Measurements from ENCODE around the gene ALDH8A1.

DNA sequence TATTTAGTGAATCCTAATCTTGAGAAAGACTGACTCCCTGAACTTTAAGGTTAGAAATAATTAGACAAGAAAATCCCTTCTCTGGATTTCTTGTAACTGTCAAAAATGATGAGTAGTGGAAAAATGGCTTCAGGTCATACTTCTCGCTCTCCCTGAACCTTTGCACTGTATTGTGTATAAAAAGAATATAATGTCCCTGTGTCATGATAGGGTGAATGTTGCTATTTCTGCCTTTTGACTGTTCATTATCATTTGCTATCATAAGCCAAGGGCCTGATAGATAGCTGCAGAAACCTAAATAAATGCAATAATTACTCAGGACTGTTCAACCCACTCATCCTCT, 39.3 kb downstream of the ALDH8A1 start:
- TF ChIP-seq, protein P1, sequence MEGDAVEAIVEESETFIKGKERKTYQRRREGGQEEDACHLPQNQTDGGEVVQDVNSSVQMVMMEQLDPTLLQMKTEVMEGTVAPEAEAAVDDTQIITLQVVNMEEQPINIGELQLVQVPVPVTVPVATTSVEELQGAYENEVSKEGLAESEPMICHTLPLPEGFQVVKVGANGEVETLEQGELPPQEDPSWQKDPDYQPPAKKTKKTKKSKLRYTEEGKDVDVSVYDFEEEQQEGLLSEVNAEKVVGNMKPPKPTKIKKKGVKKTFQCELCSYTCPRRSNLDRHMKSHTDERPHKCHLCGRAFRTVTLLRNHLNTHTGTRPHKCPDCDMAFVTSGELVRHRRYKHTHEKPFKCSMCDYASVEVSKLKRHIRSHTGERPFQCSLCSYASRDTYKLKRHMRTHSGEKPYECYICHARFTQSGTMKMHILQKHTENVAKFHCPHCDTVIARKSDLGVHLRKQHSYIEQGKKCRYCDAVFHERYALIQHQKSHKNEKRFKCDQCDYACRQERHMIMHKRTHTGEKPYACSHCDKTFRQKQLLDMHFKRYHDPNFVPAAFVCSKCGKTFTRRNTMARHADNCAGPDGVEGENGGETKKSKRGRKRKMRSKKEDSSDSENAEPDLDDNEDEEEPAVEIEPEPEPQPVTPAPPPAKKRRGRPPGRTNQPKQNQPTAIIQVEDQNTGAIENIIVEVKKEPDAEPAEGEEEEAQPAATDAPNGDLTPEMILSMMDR (IDR thresholded peaks at IDR 0.05), result no peak
- TF ChIP-seq CHD2 (IDR thresholded peaks at IDR 0.05; ENCODE audit: low read length, partially characterized antibody), result no peak
- no peak for TF ChIP-seq BHLHE40 (IDR thresholded peaks at IDR 0.05; ENCODE audit: low read depth, low read length)
- no peak for TF ChIP-seq HES2 (IDR thresholded peaks at IDR 0.05)
- no peak for TF ChIP-seq POLR2A (IDR thresholded peaks at IDR 0.05; ENCODE audit: low read length)
- TF ChIP-seq RAD21 (conservative IDR thresholded peaks at IDR 0.05 in 1 of 2, IDR thresholded peaks at IDR 0.05 in 1 of 2), result no peak
- TF ChIP-seq TP53 (CRISPR knock-in tag; IDR thresholded peaks at IDR 0.05), result no peak
- TF ChIP-seq, protein P2, sequence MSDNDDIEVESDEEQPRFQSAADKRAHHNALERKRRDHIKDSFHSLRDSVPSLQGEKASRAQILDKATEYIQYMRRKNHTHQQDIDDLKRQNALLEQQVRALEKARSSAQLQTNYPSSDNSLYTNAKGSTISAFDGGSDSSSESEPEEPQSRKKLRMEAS (IDR thresholded peaks at IDR 0.05), result no peak
- TF ChIP-seq NFE2L2 (conservative IDR thresholded peaks at IDR 0.05; ENCODE audit: low read length), result no peak

Measured in A549 (cell line).